Lower leg skin (tissue), 4 donors: Measurements from ENCODE around the gene SENP6. TPM values are rescaled to one million over a fixed set of nuclear protein-coding genes. Genes with fewer than 3 reads are reported as not detected.

Experiments used
- DNase-seq, 2 donors: peaks; one replicate each; pipeline ENCODE4 v3.0.0-alpha.2; 2019; ENCODE audit warnings: low spot score in 2 of 2
- H3K4me3 ChIP-seq: fragments of 200-600 bp; sonication (generic); 2 replicates; pipeline ENCODE4 v1.5.1; 2017; ENCODE audit warnings: mild to moderate bottlenecking, low read depth; ENCODE audit not compliant: poor library complexity, severe bottlenecking
- CTCF ChIP-seq, 3 donors: fragments of 450-650 bp; IDR thresholded peaks; one replicate each; pipeline ENCODE4 v1.5.1; 2016; ENCODE audit warnings: antibody characterized with exemption in 3 of 3, mild to moderate bottlenecking in 3 of 3, moderate library complexity in 2 of 3
- POLR2A ChIP-seq, 2 donors: fragments of 450-650 bp; IDR thresholded peaks; one replicate each; pipeline ENCODE4 v1.6.1; 2016 to 2017; ENCODE audit warnings: antibody characterized with exemption in 2 of 2, mild to moderate bottlenecking in 1 of 2, moderate library complexity in 1 of 2
- WGBS, 2 donors: methylation state at CpG; one replicate each; pipeline ENCODE4 v1.1.5; 2018; 5-methylcytosine and 5-hydroxymethylcytosine counted together
- intact Hi-C: fragments of 100-400 bp; cut with DNase I; formaldehyde crosslinking; loops from one replicate; pipeline ENCODE4 v1.15.0; 2023; ENCODE audit warnings: low total_unique reads
- total RNA-seq, 4 donors: library from RNA; depleted of rRNA; stranded (reverse); fragments of >200 nt; gene quantifications; one replicate each; pipeline ENCODE4 v1.1.0, GENCODE V29; 2016

The SENP6 gene
- total RNA-seq, 4 donors from 2014 or later = 55.4 to 80.0 (median 63.1) TPM

GRCh38 chr6:75751443-75751842, 149.8 kb downstream of the SENP6 start:
- intact Hi-C loops = no loop called here
- 59 to 80% methylated on average over 2 of the region's 2 CpGs for WGBS, 2 donors
- no peak for DNase-seq
- TF ChIP-seq POLR2A (IDR thresholded peaks at IDR 0.05) = no peak
- TF ChIP-seq CTCF (IDR thresholded peaks at IDR 0.05) = no peak
- no peak overlapping the region for H3K4me3 ChIP-seq

- TF ChIP-seq POLR2A (IDR thresholded peaks at IDR 0.05) (no peak), CTCF (IDR thresholded peaks at IDR 0.05) (no peak)
- WGBS, 2 donors = 60 to 61% methylated on average over 3 of the region's 3 CpGs
- H3K4me3 ChIP-seq = no peak overlapping the region
- intact Hi-C loops = no loop called here
- no peak for DNase-seq
Observed at GRCh38 chr6:75752365-75752764, 150.7 kb downstream of the SENP6 start.

- H3K4me3 ChIP-seq = no peak overlapping the region
- intact Hi-C loops = no loop called here
- TF ChIP-seq CTCF (IDR thresholded peaks at IDR 0.05) (no peak), POLR2A (IDR thresholded peaks at IDR 0.05) (no peak)
- WGBS, 2 donors = 87 to 89% methylated on average over 5 of the region's 5 CpGs
- no peak for DNase-seq
Observed at GRCh38 chr6:75755704-75756103, 154.0 kb downstream of the SENP6 start.

GRCh38 chr6:75757295-75757694, 155.6 kb downstream of the SENP6 start:
- WGBS, 2 donors = 86 to 88% methylated on average over 3 of the region's 3 CpGs
- TF ChIP-seq CTCF (IDR thresholded peaks at IDR 0.05) (no peak), POLR2A (IDR thresholded peaks at IDR 0.05) (no peak)
- intact Hi-C loops = no loop called here
- H3K4me3 ChIP-seq = no peak overlapping the region
- no peak for DNase-seq

GRCh38 chr6:75758061-75758460, 156.4 kb downstream of the SENP6 start:
- no peak for TF ChIP-seq POLR2A (IDR thresholded peaks at IDR 0.05)
- TF ChIP-seq CTCF (IDR thresholded peaks at IDR 0.05) = no peak
- no peak for DNase-seq
- whole genome bisulfite sequencing, 2 donors = 59 to 68% methylated on average over 5 of the region's 5 CpGs
- intact Hi-C loops = no loop called here
- no peak overlapping the region for H3K4me3 ChIP-seq

- 60 to 61% methylated on average over 5 of the region's 5 CpGs for WGBS, 2 donors
- intact Hi-C loops = no loop called here
Observed at GRCh38 chr6:75759207-75759606, 157.5 kb downstream of the SENP6 start.

More at GRCh38 chr6:75759207-75759606, 157.5 kb downstream of the SENP6 start:
- TF ChIP-seq POLR2A (IDR thresholded peaks at IDR 0.05) = no peak
- no peak for TF ChIP-seq CTCF (IDR thresholded peaks at IDR 0.05)
- no peak overlapping the region for H3K4me3 ChIP-seq
- no peak for DNase-seq
